Stomach (tissue), 4 donors: Measurements from ENCODE around the gene LRP3.

ENCODE experiments used
- EP300 ChIP-seq: sonication (generic); formaldehyde crosslinking; IDR thresholded peaks from one replicate; pipeline ENCODE4 v1.6.1; 2017; ENCODE audit warnings: antibody characterized with exemption
- POLR2A ChIP-seq, 4 donors: fragments of 450-650 bp; IDR thresholded peaks; one replicate each; pipeline ENCODE4 v1.6.1; 2016; ENCODE audit warnings: antibody characterized with exemption in 4 of 4, control low read depth in 2 of 4, mild to moderate bottlenecking in 1 of 4, moderate library complexity in 1 of 4
- POLR2AphosphoS5 ChIP-seq, 3 donors: sonication (generic); formaldehyde crosslinking; IDR thresholded peaks; one replicate each; pipeline ENCODE4 v1.6.1; 2016; ENCODE audit warnings: antibody characterized with exemption in 3 of 3
- TF ChIP-seq, protein P1 (sequence below), 7 experiments: fragments of 450-650 bp in 4 of 7; fragments of 200-600 bp in 3 of 7; sonication (generic) in 3 of 7; IDR thresholded peaks; one replicate each; pipeline ENCODE4 v1.5.1; 2016 to 2019; ENCODE audit warnings: antibody characterized with exemption in 7 of 7, control low read depth in 2 of 7, mild to moderate bottlenecking in 1 of 7

DNA sequence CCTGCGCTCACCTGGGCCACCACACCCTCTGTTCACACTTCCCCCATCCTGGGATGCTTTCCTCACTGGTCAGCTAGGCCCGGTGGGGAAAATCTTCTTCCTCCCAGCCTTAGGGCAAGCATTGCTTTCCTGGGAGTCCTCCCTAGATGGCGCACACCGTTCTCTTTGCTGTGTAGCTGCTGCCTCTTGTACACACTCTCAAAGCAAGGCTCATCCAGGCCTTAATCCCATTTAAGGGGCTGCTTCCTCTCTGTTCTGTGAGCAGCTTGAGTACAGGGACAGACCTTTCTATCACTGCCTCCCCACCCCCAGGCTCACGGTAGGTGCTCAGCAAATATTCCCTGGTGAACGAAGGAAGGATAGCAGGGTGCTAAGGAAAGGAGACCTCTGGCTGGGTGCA is 20.5 kb downstream of the LRP3 start:
- TF ChIP-seq EP300 (no peak), POLR2A (IDR thresholded peaks at IDR 0.05) (no peak), POLR2AphosphoS5 (IDR thresholded peaks at IDR 0.05) (no peak)
- TF ChIP-seq, protein P1, sequence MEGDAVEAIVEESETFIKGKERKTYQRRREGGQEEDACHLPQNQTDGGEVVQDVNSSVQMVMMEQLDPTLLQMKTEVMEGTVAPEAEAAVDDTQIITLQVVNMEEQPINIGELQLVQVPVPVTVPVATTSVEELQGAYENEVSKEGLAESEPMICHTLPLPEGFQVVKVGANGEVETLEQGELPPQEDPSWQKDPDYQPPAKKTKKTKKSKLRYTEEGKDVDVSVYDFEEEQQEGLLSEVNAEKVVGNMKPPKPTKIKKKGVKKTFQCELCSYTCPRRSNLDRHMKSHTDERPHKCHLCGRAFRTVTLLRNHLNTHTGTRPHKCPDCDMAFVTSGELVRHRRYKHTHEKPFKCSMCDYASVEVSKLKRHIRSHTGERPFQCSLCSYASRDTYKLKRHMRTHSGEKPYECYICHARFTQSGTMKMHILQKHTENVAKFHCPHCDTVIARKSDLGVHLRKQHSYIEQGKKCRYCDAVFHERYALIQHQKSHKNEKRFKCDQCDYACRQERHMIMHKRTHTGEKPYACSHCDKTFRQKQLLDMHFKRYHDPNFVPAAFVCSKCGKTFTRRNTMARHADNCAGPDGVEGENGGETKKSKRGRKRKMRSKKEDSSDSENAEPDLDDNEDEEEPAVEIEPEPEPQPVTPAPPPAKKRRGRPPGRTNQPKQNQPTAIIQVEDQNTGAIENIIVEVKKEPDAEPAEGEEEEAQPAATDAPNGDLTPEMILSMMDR (IDR thresholded peaks at IDR 0.05) = no peak
